Loucy (cell line): Measurements from ENCODE around the gene LTBP2.

Experiments
- EZH2phosphoT487 ChIP-seq: fragments of 200-600 bp; IDR thresholded peaks from 2 replicates; pipeline ENCODE4 v1.6.1; 2018; ENCODE audit warnings: antibody characterized with exemption, mild to moderate bottlenecking, moderate library complexity, borderline replicate concordance
- TF ChIP-seq, protein P1 (sequence below): fragments of 200-600 bp; sonication (generic); conservative IDR thresholded peaks from 2 replicates; pipeline ENCODE4 v1.5.1; 2014; ENCODE audit warnings: mild to moderate bottlenecking, antibody characterized with exemption, low read length

DNA sequence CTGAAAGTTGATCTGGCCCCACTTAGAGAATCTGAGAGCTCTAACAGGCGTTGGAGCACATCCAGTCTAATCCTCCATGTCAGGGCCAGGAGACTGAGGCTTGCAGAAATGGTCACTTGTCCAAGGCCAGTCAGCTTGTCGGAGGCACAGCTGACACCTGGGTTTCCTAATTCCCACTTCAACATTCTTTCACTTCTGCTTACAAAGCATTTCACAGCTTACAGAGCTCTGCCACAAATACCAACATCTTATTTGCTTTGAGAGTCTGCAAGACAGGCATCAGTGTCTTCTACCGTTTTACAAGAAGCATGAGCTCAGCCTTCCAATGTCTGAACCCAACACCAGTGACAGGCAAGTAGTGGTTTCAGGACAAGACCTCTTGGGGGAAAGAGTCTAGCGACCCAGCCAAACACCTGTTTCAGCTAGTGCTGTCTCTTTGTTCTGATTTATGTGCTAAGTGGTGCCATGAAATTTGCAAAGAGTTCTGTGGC is 86.6 kb downstream of the LTBP2 start:
- TF ChIP-seq, protein P1, sequence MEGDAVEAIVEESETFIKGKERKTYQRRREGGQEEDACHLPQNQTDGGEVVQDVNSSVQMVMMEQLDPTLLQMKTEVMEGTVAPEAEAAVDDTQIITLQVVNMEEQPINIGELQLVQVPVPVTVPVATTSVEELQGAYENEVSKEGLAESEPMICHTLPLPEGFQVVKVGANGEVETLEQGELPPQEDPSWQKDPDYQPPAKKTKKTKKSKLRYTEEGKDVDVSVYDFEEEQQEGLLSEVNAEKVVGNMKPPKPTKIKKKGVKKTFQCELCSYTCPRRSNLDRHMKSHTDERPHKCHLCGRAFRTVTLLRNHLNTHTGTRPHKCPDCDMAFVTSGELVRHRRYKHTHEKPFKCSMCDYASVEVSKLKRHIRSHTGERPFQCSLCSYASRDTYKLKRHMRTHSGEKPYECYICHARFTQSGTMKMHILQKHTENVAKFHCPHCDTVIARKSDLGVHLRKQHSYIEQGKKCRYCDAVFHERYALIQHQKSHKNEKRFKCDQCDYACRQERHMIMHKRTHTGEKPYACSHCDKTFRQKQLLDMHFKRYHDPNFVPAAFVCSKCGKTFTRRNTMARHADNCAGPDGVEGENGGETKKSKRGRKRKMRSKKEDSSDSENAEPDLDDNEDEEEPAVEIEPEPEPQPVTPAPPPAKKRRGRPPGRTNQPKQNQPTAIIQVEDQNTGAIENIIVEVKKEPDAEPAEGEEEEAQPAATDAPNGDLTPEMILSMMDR: no peak
- TF ChIP-seq EZH2phosphoT487: no peak
